HEK293T (cell line): ENCODE results near the gene HYAL3.

Experiments used
- BHLHE40 ChIP-seq: fragments of 450-650 bp; IDR thresholded peaks from 2 replicates; pipeline ENCODE4 v1.6.1; 2016; ENCODE audit warnings: mild to moderate bottlenecking, moderate library complexity, borderline replicate concordance
- ELF4 ChIP-seq: fragments of 450-650 bp; IDR thresholded peaks from 2 replicates; pipeline ENCODE4 v1.6.1; 2017; ENCODE audit warnings: antibody characterized with exemption
- FOXA1 ChIP-seq: fragments of 450-650 bp; IDR thresholded peaks from 2 replicates; pipeline ENCODE4 v1.6.1; 2016; ENCODE audit warnings: mild to moderate bottlenecking
- HDGF ChIP-seq: fragments of 450-650 bp; IDR thresholded peaks from 2 replicates; pipeline ENCODE4 v1.6.1; 2017; ENCODE audit warnings: antibody characterized with exemption, borderline replicate concordance
- L3MBTL2 ChIP-seq: fragments of 450-650 bp; conservative IDR thresholded peaks from 2 replicates; pipeline ENCODE4 v1.6.1; 2016; ENCODE audit warnings: mild to moderate bottlenecking
- LEF1 ChIP-seq: fragments of 450-650 bp; IDR thresholded peaks from 2 replicates; pipeline ENCODE4 v1.6.1; 2017; ENCODE audit warnings: mild to moderate bottlenecking, borderline replicate concordance
- NFRKB ChIP-seq: fragments of 450-650 bp; IDR thresholded peaks from 2 replicates; pipeline ENCODE4 v1.6.1; 2016; ENCODE audit warnings: mild to moderate bottlenecking, moderate library complexity
- TARDBP ChIP-seq: fragments of 450-650 bp; IDR thresholded peaks from 2 replicates; pipeline ENCODE4 v1.6.1; 2016

GRCh38 chr3:50331364-50331907, 32.2 kb upstream of the HYAL3 start:
- TF ChIP-seq TARDBP, result no peak
- no peak for TF ChIP-seq HDGF
- TF ChIP-seq LEF1, result no peak
- no peak for TF ChIP-seq BHLHE40
- no peak for TF ChIP-seq NFRKB
- TF ChIP-seq FOXA1, result no peak
- TF ChIP-seq ELF4, result no peak
- TF ChIP-seq L3MBTL2, result no peak
